ENCODE data around the gene PPAN.

GRCh38 chr19:10151521-10151920, 45.4 kb downstream of the PPAN start:
- TF ChIP-seq CTCF (IDR thresholded peaks at IDR 0.05; ENCODE audit: low read depth, low read length, poor library complexity, severe bottlenecking) (no peak), EZH2phosphoT487 (IDR thresholded peaks at IDR 0.05; ENCODE audit: borderline replicate concordance, low read length) (no peak)
